ENCODE measurements around the gene ADSS2. TPM values are rescaled to one million over a fixed set of nuclear protein-coding genes. Genes with fewer than 3 reads are reported as not detected.
"Not testable (repeated sequence)": the region's sequence is repeated elsewhere in the genome, so short reads cannot be mapped to it uniquely, and the experiment has no call there.

Gene ADSS2
- total RNA-seq, 6 donors from 2014 or later, result 26.3 to 70.0 (median 40.4) TPM

GRCh38 chr1:244368279-244368678 is 83.4 kb downstream of the ADSS2 start:
- Histone ChIP-seq H3K27me3 (no peaks in the 10 kb centered on the region), H3K4me1 (no peaks in the 10 kb centered on the region), H3K27ac (no peak overlapping the region), H3K4me3 (no peak overlapping the region), H3K36me3 (no peaks in the 10 kb centered on the region), H3K9me3 (no peaks in the 10 kb centered on the region)
- ATAC-seq (ENCODE audit: low FRiP score in 2 of 2) (no peak), DNase-seq (no peak)
- TF ChIP-seq POLR2AphosphoS5 (IDR thresholded peaks at IDR 0.05) (no peak), CTCF (IDR thresholded peaks at IDR 0.05) (no peak), POLR2A (IDR thresholded peaks at IDR 0.05) (no peak), EP300 (IDR thresholded peaks at IDR 0.05) (no peak)
- 81 to 83% methylated on average over 5 of the region's 5 CpGs for WGBS, 2 donors

DNA sequence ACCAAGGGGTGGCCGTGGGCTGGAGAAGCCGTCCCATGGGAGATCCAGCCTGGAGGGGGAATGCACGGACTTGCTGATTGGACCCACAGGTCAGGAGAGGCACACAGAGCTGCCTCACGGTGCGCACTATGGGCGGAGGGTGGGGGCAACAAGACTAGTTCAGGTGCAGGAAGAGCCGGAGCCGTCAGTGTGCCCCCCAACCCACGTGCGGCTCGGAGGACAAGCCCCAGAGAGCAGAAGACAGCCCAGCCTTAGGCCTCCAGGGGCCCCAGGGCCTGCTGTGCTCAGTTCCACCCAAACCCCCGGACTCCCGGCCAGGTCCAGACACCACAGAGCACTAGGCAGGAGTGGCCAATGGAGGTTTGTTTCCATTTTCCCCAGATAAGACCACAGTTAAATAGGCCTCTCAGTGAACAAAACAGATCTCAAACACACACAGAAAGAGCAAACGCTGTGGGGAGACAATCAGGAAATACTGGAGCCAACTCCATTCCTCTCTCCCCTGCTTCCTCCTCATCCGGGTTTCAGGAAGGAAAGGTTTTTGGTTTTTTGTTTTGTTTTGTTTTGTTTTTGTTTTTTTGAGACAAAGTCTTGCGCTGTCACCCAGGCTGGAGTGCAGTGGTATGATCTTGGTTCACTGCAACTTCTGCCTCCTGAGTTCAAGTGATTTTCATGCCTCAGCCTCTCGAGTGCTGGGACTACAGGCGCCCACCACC is 84.2 kb downstream of the ADSS2 start:
- ATAC-seq (ENCODE audit: low FRiP score in 2 of 2), result no peak
- H3K4me3 ChIP-seq, result no peak overlapping the region
- no peaks in the 10 kb centered on the region for H3K9me3 ChIP-seq
- peaks cover 0 to under 1% (median 0%) of the 10 kb centered on the region in 4 donors for H3K4me1 ChIP-seq
- 79 to 87% methylated on average over 8 to 16 of the region's 18 CpGs for WGBS, 2 donors
- no peak overlapping the region for H3K27ac ChIP-seq
- DNase-seq, result peak in 1 of 2 donors; percentile 62
- TF ChIP-seq CTCF (IDR thresholded peaks at IDR 0.05) (no peak), POLR2AphosphoS5 (IDR thresholded peaks at IDR 0.05) (no peak), EP300 (IDR thresholded peaks at IDR 0.05) (no peak), POLR2A (IDR thresholded peaks at IDR 0.05) (no peak)
- H3K36me3 ChIP-seq, result no peaks in the 10 kb centered on the region
- no peaks in the 10 kb centered on the region for H3K27me3 ChIP-seq

DNA sequence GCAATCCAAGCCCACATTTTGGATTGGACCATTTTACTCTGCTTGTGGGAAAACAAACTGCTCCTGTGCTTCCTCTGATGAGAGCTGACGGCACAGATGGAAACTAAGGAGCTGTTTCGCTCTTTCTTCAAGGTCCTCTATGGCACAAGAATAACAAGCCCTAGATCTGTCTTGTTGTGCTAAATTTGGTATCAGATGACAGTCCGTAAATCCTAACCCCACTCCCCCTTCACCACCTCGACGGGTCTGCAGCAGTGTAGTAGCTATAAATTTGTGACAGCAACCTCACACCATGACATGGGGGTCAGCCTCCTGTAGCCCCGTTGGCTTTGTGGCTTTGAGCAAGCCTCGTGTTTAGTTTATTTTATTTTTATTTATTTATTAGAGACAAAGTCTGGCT is 85.9 kb downstream of the ADSS2 start:
- DNase-seq, result no peak
- no peak for TF ChIP-seq CTCF (IDR thresholded peaks at IDR 0.05)
- no peak for TF ChIP-seq POLR2A (IDR thresholded peaks at IDR 0.05)
- no peak for TF ChIP-seq POLR2AphosphoS5 (IDR thresholded peaks at IDR 0.05)
- no peak for TF ChIP-seq EP300 (IDR thresholded peaks at IDR 0.05)
- WGBS, 2 donors, result 57 to 62% methylated on average over 7 of the region's 7 CpGs
- Histone ChIP-seq H3K27me3 (no peaks in the 10 kb centered on the region), H3K27ac (no peak overlapping the region), H3K9me3 (no peaks in the 10 kb centered on the region), H3K4me3 (no peak overlapping the region), H3K36me3 (no peaks in the 10 kb centered on the region), H3K4me1 (peaks cover 0 to 12% (median 0%) of the 10 kb centered on the region in 4 donors)
- no peak for ATAC-seq (ENCODE audit: low FRiP score in 2 of 2)

DNA sequence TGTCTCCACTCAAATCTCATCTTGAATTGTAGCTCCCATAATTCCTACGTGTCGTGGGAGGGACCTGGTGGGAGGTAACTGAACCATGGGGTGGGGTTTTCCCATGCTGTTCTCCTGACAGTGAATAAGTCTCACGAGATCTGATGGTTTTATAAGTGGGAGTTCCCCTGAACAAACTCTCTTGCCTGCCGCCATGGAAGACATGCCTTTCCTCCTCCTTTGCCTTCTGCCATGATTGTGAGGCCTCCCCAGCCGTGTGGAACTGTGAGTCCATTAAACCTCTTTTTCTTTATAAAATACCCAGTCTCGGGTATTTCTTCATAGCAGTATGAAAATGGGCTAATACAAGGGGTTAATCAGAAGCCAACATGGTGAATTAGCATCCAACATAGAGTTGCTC is 86.4 kb downstream of the ADSS2 start:
- H3K27me3 ChIP-seq; DNase-seq; H3K9me3 ChIP-seq; H3K4me3 ChIP-seq; ATAC-seq (ENCODE audit: low FRiP score in 2 of 2); H3K27ac ChIP-seq; H3K36me3 ChIP-seq: not testable (repeated sequence)
- WGBS, 2 donors, result 74 to 94% methylated on average over 6 of the region's 6 CpGs
- H3K4me1 ChIP-seq, result peaks cover 0 to 12% (median 0%) of the 10 kb centered on the region in 4 donors

GRCh38 chr1:244362476-244362875 is 89.2 kb downstream of the ADSS2 start:
- TF ChIP-seq POLR2AphosphoS5 (IDR thresholded peaks at IDR 0.05), result no peak
- no peak for TF ChIP-seq POLR2A (IDR thresholded peaks at IDR 0.05)
- no peak for TF ChIP-seq EP300 (IDR thresholded peaks at IDR 0.05)
- no peak for TF ChIP-seq CTCF (IDR thresholded peaks at IDR 0.05)
- H3K27ac ChIP-seq, result peak overlapping the region in 1 of 4 donors; percentile 9
- H3K4me1 ChIP-seq, result peaks cover 0 to 12% (median 0%) of the 10 kb centered on the region in 4 donors

More at GRCh38 chr1:244362476-244362875, 89.2 kb downstream of the ADSS2 start:
- Histone ChIP-seq H3K9me3 (no peaks in the 10 kb centered on the region), H3K27me3 (no peaks in the 10 kb centered on the region), H3K36me3 (no peaks in the 10 kb centered on the region), H3K4me3 (no peak overlapping the region)
- DNase-seq (no peak), ATAC-seq (ENCODE audit: low FRiP score in 2 of 2) (no peak)
- WGBS, 2 donors, result 51 to 68% methylated on average over 3 of the region's 3 CpGs

All from upper lobe of left lung (tissue), 6 donors.